Lung (tissue), 12 donors: Measurements from ENCODE around the gene IL1RAP. TPM values are rescaled to one million over a fixed set of nuclear protein-coding genes. Genes with fewer than 3 reads are reported as not detected.

Experiments
- ATAC-seq: fragments of 200-7000 bp; cut with Tn5 transposase; one replicate; pipeline ENCODE4 v1.9.1; 2020; ENCODE audit warnings: moderate number of reproducible peaks; ENCODE audit not compliant: insufficient read depth, low FRiP score
- DNase-seq, 3 donors: peaks; one replicate each; pipeline ENCODE4 v3.0.0-alpha.2; 2013 to 2017
- H3K27ac ChIP-seq, 2 donors: one replicate each; pipeline ENCODE4 v1.5.1; 2013; ENCODE audit warnings: mild to moderate bottlenecking in 2 of 2, moderate library complexity in 2 of 2, control low read depth in 1 of 2, inconsistent platforms in 1 of 2, low read depth in 1 of 2, low read length in 1 of 2
- H3K27me3 ChIP-seq, 3 donors: one replicate each; pipeline ENCODE4 v1.5.1; 2013; ENCODE audit warnings: low read length in 2 of 3; ENCODE audit not compliant: control insufficient read depth in 3 of 3, insufficient read depth in 3 of 3
- H3K36me3 ChIP-seq, 4 donors: one replicate each; pipeline ENCODE4 v1.5.1; 2013; ENCODE audit warnings: low read length in 4 of 4, mild to moderate bottlenecking in 1 of 4, moderate library complexity in 1 of 4; ENCODE audit not compliant: control insufficient read depth in 4 of 4, insufficient read depth in 4 of 4
- H3K4me1 ChIP-seq, 5 donors: one replicate each; pipeline ENCODE4 v1.5.1; 2013; ENCODE audit warnings: low read length in 5 of 5, mild to moderate bottlenecking in 2 of 5, moderate library complexity in 1 of 5; ENCODE audit not compliant: control insufficient read depth in 5 of 5, insufficient read depth in 5 of 5
- H3K4me3 ChIP-seq: one replicate; pipeline ENCODE4 v1.5.1; 2013; ENCODE audit warnings: mild to moderate bottlenecking, control low read depth, moderate library complexity
- H3K9ac ChIP-seq, 2 donors: one replicate each; pipeline ENCODE4 v1.5.1; 2013; ENCODE audit warnings: low read length in 2 of 2, control low read depth in 1 of 2; ENCODE audit not compliant: insufficient read depth in 1 of 2
- H3K9me3 ChIP-seq, 4 donors: one replicate each; pipeline ENCODE4 v1.5.1; 2013; ENCODE audit warnings: low read length in 3 of 4, mild to moderate bottlenecking in 1 of 4, moderate library complexity in 1 of 4; ENCODE audit not compliant: control insufficient read depth in 4 of 4, insufficient read depth in 3 of 4
- CTCF ChIP-seq: IDR thresholded peaks from 2 replicates; pipeline ENCODE4 v1.5.1; 2012; ENCODE audit warnings: mild to moderate bottlenecking; ENCODE audit errors: control extremely low read depth, extremely low read depth
- WGBS, 2 donors: extraction: QIAGEN DNeasy Blood & Tissue Kit; methylation state at CpG; one replicate each; pipeline ENCODE4 v1.1.7; 2013; 5-methylcytosine and 5-hydroxymethylcytosine counted together
- polyA plus RNA-seq, 2 donors: library from polyadenylated mRNA; stranded (reverse); fragments of 200-250 nt; gene quantifications; one replicate each; pipeline ENCODE4 v1.2.1, GENCODE V29; 2013
- total RNA-seq, 2 donors: library from RNA; depleted of rRNA in 1 of 2; stranded (reverse); fragments of >200 nt in 1 of 2; gene quantifications; one replicate each; pipeline ENCODE4 v1.2.1, GENCODE V29; 2014 to 2021
- donor health status: control.
- donor health status: control.
- donor health status: Bipolar disorder and iron deficiency.
- donor health status: healthy.
- donor health status: DM: yes; HTN: yes; CAD: no.

Gene IL1RAP
- total and polyA plus RNA-seq, 4 donors: 3.2 to 34.2 (median 26.8) TPM

- H3K4me1 ChIP-seq: peaks cover 0 to 18% (median 0%) of the 10 kb centered on the region in 5 donors
- WGBS, 2 donors: 77 to 82% methylated on average over 2 of the region's 2 CpGs
- no peak overlapping the region for H3K4me3 ChIP-seq
- no peaks in the 10 kb centered on the region for H3K27me3 ChIP-seq
- DNase-seq (no peak), ATAC-seq (no peak)
- no peak overlapping the region for H3K27ac ChIP-seq
- peaks cover 0 to 12% (median 6%) of the 10 kb centered on the region in 4 donors for H3K36me3 ChIP-seq
- peaks cover 0 to 6% (median 0%) of the 10 kb centered on the region in 4 donors for H3K9me3 ChIP-seq
- no peak overlapping the region for H3K9ac ChIP-seq
- no peak for TF ChIP-seq CTCF
These were observed 44.9 kb downstream of the IL1RAP start for GRCh38 chr3:190558796-190559195.

- 97% methylated on average over 11 of the region's 11 CpGs for WGBS, 2 donors
- Histone ChIP-seq H3K36me3 (peaks cover 0 to 12% (median 7%) of the 10 kb centered on the region in 4 donors), H3K27ac (no peak overlapping the region), H3K27me3 (no peaks in the 10 kb centered on the region), H3K4me3 (no peak overlapping the region), H3K9me3 (peaks cover 0 to 6% (median 0%) of the 10 kb centered on the region in 4 donors), H3K9ac (no peak overlapping the region), H3K4me1 (peaks cover 0 to 22% (median 0%) of the 10 kb centered on the region in 5 donors)
- ATAC-seq: no peak
- DNase-seq: no peak
- no peak for TF ChIP-seq CTCF
These were observed 46.4 kb downstream of the IL1RAP start for GRCh38 chr3:190560013-190560895.

- Histone ChIP-seq H3K36me3 (peaks cover 0 to 6% (median 1%) of the 10 kb centered on the region in 4 donors), H3K9me3 (peaks cover 0 to 6% (median under 1%) of the 10 kb centered on the region in 4 donors), H3K4me3 (no peak overlapping the region), H3K27ac (no peak overlapping the region), H3K4me1 (peaks cover 0 to 30% (median 0%) of the 10 kb centered on the region in 5 donors), H3K9ac (no peak overlapping the region), H3K27me3 (no peaks in the 10 kb centered on the region)
- no peak for TF ChIP-seq CTCF
- no peak for DNase-seq
- no peak for ATAC-seq
- 76 to 86% methylated on average over 3 of the region's 3 CpGs for WGBS, 2 donors
These were observed 49.1 kb downstream of the IL1RAP start for GRCh38 chr3:190562866-190563510.
